Upper lobe of left lung (tissue), 6 donors: ENCODE measurements around the gene RPL22. TPM values are rescaled to one million over a fixed set of nuclear protein-coding genes. Genes with fewer than 3 reads are reported as not detected.

Experiments used
- ATAC-seq, 2 donors: fragments of 200-7000 bp; cut with Tn5 transposase; one replicate each; pipeline ENCODE4 v1.9.1; 2022; ENCODE audit warnings: mild to moderate bottlenecking in 2 of 2, moderate library complexity in 2 of 2; ENCODE audit not compliant: low FRiP score in 2 of 2
- DNase-seq, 2 donors: peaks; one replicate each; pipeline ENCODE4 v3.0.0-alpha.2; 2019 to 2020
- H3K27ac ChIP-seq, 4 donors: fragments of 200-600 bp; sonication (generic); one replicate each; pipeline ENCODE4 v1.5.1; 2016 to 2019
- H3K27me3 ChIP-seq, 4 donors: fragments of 200-600 bp; sonication (generic); one replicate each; pipeline ENCODE4 v1.5.1; 2017 to 2019
- H3K36me3 ChIP-seq, 4 donors: fragments of 200-600 bp; sonication (generic); one replicate each; pipeline ENCODE4 v1.5.1; 2016 to 2019
- H3K4me1 ChIP-seq, 4 donors: fragments of 200-600 bp; sonication (generic); one replicate each; pipeline ENCODE4 v1.5.1; 2018 to 2019
- H3K4me3 ChIP-seq, 4 donors: fragments of 200-600 bp; sonication (generic); one replicate each; pipeline ENCODE4 v1.5.1; 2017 to 2019; ENCODE audit warnings: mild to moderate bottlenecking in 2 of 4, moderate library complexity in 1 of 4
- H3K9me3 ChIP-seq, 4 donors: fragments of 200-600 bp; sonication (generic); one replicate each; pipeline ENCODE4 v1.5.1; 2018 to 2019
- EP300 ChIP-seq, 4 donors: sonication (generic); formaldehyde crosslinking; IDR thresholded peaks; one replicate each; pipeline ENCODE4 v1.5.1; 2017; ENCODE audit warnings: antibody characterized with exemption in 4 of 4, control low read depth in 2 of 4
- POLR2A ChIP-seq, 4 donors: fragments of 450-650 bp; IDR thresholded peaks; one replicate each; pipeline ENCODE4 v1.5.1; 2016 to 2017; ENCODE audit warnings: antibody characterized with exemption in 4 of 4, mild to moderate bottlenecking in 2 of 4
- POLR2AphosphoS5 ChIP-seq, 2 donors: sonication (generic); formaldehyde crosslinking; IDR thresholded peaks; one replicate each; pipeline ENCODE4 v1.5.1; 2017; ENCODE audit warnings: antibody characterized with exemption in 2 of 2
- WGBS, 2 donors: methylation state at CpG; one replicate each; pipeline ENCODE4 v1.1.5; 2017 to 2018; 5-methylcytosine and 5-hydroxymethylcytosine counted together
- total RNA-seq, 6 donors: library from RNA; depleted of rRNA in 4 of 6; stranded (reverse); fragments of >200 nt in 4 of 6; gene quantifications; one replicate each; pipeline versions ENCODE4 v1.1.0 to v1.2.1, GENCODE V29; 2016 to 2021
- TF ChIP-seq, protein P1 (sequence below), 6 experiments: fragments of 450-650 bp in 4 of 6; fragments of 200-600 bp in 2 of 6; sonication (generic) in 2 of 6; IDR thresholded peaks; one replicate each; pipeline ENCODE4 v1.5.1; 2016 to 2019; ENCODE audit warnings: antibody characterized with exemption in 6 of 6
- donor health status: DM: no; HTN: no; CAD: no; lungs with moderate emphysema.
- donor health status: DM: no; HTN: yes; CAD: no; lungs with severe emphysema.

RPL22 gene
- total RNA-seq, 6 donors from 2014 or later, result 88.2 to 288 (median 180) TPM

DNA sequence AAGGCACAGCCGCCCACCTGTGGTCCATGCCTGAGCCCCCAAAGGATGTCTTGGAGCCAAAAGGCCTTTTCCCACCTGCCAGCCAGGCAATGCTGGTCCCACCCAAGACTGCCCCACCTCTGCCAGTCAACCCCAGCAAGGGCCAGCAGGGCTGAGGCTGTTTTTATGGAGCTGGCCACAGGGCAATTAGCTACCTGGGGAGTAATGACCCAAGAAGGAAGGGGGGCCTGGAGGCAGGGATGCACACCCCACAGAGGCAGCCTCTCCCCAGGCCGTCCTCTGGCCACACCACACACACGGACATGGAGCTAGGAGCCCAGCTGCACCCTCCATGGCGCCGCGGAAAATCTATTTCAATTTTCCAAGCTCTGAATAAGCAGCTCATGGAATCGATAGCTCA lies 46.5 kb downstream of the RPL22 start:
- ATAC-seq (no peak), DNase-seq (peak in 1 of 2 donors; percentile 41)
- Histone ChIP-seq H3K4me1 (peaks cover 7 to 10% (median 8%) of the 10 kb centered on the region in 4 donors), H3K4me3 (no peak overlapping the region), H3K27ac (no peak overlapping the region), H3K36me3 (no peaks in the 10 kb centered on the region), H3K27me3 (peaks cover 0 to 14% (median 7%) of the 10 kb centered on the region in 4 donors), H3K9me3 (no peaks in the 10 kb centered on the region)
- WGBS, 2 donors, result 84 to 86% methylated on average over 4 to 7 of the region's 7 CpGs
- no peak for TF ChIP-seq EP300 (IDR thresholded peaks at IDR 0.05)
- TF ChIP-seq, protein P1, sequence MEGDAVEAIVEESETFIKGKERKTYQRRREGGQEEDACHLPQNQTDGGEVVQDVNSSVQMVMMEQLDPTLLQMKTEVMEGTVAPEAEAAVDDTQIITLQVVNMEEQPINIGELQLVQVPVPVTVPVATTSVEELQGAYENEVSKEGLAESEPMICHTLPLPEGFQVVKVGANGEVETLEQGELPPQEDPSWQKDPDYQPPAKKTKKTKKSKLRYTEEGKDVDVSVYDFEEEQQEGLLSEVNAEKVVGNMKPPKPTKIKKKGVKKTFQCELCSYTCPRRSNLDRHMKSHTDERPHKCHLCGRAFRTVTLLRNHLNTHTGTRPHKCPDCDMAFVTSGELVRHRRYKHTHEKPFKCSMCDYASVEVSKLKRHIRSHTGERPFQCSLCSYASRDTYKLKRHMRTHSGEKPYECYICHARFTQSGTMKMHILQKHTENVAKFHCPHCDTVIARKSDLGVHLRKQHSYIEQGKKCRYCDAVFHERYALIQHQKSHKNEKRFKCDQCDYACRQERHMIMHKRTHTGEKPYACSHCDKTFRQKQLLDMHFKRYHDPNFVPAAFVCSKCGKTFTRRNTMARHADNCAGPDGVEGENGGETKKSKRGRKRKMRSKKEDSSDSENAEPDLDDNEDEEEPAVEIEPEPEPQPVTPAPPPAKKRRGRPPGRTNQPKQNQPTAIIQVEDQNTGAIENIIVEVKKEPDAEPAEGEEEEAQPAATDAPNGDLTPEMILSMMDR (IDR thresholded peaks at IDR 0.05), result no peak
- TF ChIP-seq POLR2A (IDR thresholded peaks at IDR 0.05), result no peak

DNA sequence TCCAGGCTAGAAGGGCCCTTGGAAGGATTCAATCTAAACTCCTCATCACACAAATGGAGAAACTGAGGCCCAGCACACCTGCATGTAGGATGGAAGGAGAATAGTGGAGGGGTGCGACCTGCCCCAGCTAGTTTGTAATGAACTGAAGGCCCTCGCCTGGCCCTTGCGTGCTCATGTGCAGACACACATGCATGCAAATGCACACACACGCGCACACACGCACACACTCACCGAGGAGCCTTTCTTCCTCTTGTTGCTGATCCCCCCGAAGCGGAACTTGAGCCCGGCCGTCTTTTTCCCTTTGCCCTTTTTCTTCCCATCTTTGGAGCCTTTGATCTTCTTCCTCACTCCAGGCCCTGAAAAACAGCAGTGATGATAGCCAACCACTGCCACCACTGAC lies 47.2 kb downstream of the RPL22 start:
- no peak for TF ChIP-seq EP300 (IDR thresholded peaks at IDR 0.05)
- TF ChIP-seq, protein P1 (IDR thresholded peaks at IDR 0.05), result no peak
- TF ChIP-seq POLR2AphosphoS5 (IDR thresholded peaks at IDR 0.05), result no peak
- no peak for TF ChIP-seq POLR2A (IDR thresholded peaks at IDR 0.05)
- Histone ChIP-seq H3K4me1 (peaks cover 7 to 10% (median 8%) of the 10 kb centered on the region in 4 donors), H3K27ac (no peak overlapping the region), H3K9me3 (no peaks in the 10 kb centered on the region), H3K27me3 (peaks cover 0 to 15% (median 7%) of the 10 kb centered on the region in 4 donors), H3K36me3 (no peaks in the 10 kb centered on the region), H3K4me3 (no peak overlapping the region)
- DNase-seq (no peak), ATAC-seq (no peak)
- WGBS, 2 donors, result 58 to 71% methylated on average over 8 to 11 of the region's 11 CpGs

DNA sequence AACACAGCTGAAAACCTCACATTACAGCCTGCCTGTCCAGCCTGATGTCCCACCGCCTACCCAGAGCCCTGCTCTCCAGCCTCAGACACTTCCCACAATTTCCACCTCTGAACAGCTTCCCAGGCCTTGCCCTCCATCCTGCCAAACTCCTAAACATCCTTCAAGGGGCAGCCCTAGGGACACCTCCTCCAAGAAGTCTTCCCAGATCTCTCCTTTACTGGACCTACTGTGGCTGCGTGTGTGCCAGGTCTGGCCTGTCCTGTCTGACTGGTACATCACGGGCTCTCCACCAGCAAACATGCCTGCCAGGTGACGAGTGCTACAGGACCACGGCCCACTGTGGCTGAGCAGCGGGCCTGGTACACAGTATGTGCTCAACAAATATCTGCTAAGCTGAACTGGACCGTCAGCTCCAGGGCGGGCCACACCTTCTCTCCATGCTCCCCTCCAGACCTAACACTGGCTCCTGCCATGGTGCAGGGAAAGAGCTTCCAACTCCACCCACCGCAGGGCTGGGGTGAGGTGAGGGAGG lies 48.0 kb downstream of the RPL22 start:
- H3K4me1 ChIP-seq, result peaks cover 7 to 10% (median 8%) of the 10 kb centered on the region in 4 donors
- peaks cover 0 to 20% (median 7%) of the 10 kb centered on the region in 4 donors for H3K27me3 ChIP-seq
- ATAC-seq (no peak), DNase-seq (peak in 1 of 2 donors; percentile 41)
- TF ChIP-seq, protein P1 (IDR thresholded peaks at IDR 0.05), result no peak
- TF ChIP-seq POLR2A (IDR thresholded peaks at IDR 0.05), result no peak
- no peak for TF ChIP-seq EP300 (IDR thresholded peaks at IDR 0.05)
- no peak for TF ChIP-seq POLR2AphosphoS5 (IDR thresholded peaks at IDR 0.05)
- no peaks in the 10 kb centered on the region for H3K36me3 ChIP-seq
- no peak overlapping the region for H3K27ac ChIP-seq
- no peaks in the 10 kb centered on the region for H3K9me3 ChIP-seq
- H3K4me3 ChIP-seq, result no peak overlapping the region
- WGBS, 2 donors, result 86 to 88% methylated on average over 7 to 9 of the region's 9 CpGs

DNA sequence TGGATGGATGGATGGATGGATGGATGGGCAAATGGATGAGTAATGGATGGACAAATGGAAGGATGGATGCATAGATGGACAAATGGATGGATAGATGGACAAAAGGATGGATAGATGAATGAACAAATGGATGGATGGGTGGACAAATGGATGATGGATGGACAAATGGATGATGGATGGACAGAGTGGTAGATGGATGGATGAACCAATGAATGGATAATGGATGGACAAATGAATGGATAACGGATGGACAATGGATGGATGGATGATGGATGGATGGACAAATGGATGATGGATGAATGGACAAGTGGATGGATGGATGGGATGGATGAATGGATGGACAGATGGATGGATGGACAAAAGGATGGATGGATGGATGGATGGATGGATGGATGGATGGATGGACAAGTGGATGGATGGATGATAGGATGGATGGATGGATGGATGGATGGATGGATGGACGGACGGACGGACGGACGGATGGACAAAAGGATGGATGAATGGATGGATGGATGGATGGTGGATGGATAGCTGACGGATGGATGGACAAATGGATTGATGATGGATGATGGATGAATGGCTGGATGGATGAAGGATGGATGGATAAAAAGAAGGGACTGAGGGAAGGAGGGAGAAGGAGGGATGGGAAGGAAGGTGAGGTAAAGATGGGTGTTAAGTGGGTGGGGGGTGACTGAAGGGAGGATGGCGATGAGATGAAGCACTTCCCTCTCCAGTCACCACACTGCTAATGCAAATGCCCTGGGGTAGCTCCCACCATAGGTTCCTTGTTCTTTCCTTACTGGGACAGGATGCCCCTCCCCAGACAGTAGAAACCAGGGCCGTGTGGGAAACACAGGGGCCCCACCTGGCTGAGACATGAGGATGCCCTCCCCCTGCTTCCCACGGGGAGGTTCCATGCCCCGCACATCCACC lies 49.1 kb downstream of the RPL22 start:
- H3K4me1 ChIP-seq, result peaks cover 7 to 10% (median 8%) of the 10 kb centered on the region in 4 donors
- H3K9me3 ChIP-seq, result no peaks in the 10 kb centered on the region
- no peak overlapping the region for H3K27ac ChIP-seq
- WGBS, 2 donors, result 72 to 82% methylated on average over 11 of the region's 11 CpGs
- peaks cover 0 to 20% (median 7%) of the 10 kb centered on the region in 4 donors for H3K27me3 ChIP-seq
- DNase-seq (no peak), ATAC-seq (no peak)
- H3K4me3 ChIP-seq, result no peak overlapping the region
- no peaks in the 10 kb centered on the region for H3K36me3 ChIP-seq
- TF ChIP-seq POLR2AphosphoS5 (IDR thresholded peaks at IDR 0.05) (no peak), EP300 (IDR thresholded peaks at IDR 0.05) (no peak), POLR2A (IDR thresholded peaks at IDR 0.05) (no peak)
- TF ChIP-seq, protein P1 (IDR thresholded peaks at IDR 0.05), result no peak
